ENCODE data around the gene PLEKHG4B. TPM values are rescaled to one million over a fixed set of nuclear protein-coding genes. Genes with fewer than 3 reads are reported as not detected.

PLEKHG4B gene
- total and polyA plus RNA-seq, 2 of the 4 experiments (the other 2 are of a cell fraction) = 1.1 TPM

GRCh38 chr5:137741-138140 is 45.8 kb downstream of the PLEKHG4B start:
- no peak for DNase-seq
- no TSS peak for BruUV-seq (replicated peaks)
- in situ Hi-C loops (cut with MboI; ENCODE audit: low sequenced_read_pairs) = no loop called here

More at GRCh38 chr5:137741-138140, 45.8 kb downstream of the PLEKHG4B start:
- no peak for ATAC-seq (ENCODE audit: low read depth)
- Histone ChIP-seq H3K4me1 (ENCODE audit: control insufficient read depth, insufficient read depth, low read length) (no peaks in the 10 kb centered on the region), H3K14ac (replicated peaks; ENCODE audit: low read depth, low read length) (no peak overlapping the region), H2AFZ (replicated peaks; ENCODE audit: low read length, poor library complexity) (no peak overlapping the region), H3K36me3 (ENCODE audit: control insufficient read depth, insufficient read depth, low read length) (no peaks in the 10 kb centered on the region), H3K18ac (ENCODE audit: low read depth, low read length) (no peak overlapping the region), H4K20me1 (ENCODE audit: insufficient read depth, low read length) (no peaks in the 10 kb centered on the region), H2BK20ac (ENCODE audit: low read depth, low read length) (no peak overlapping the region), H4K8ac (ENCODE audit: low read depth in 2 of 2, low read length in 2 of 2) (no peak overlapping the region), H3K4me3 (ENCODE audit: insufficient read depth, low read depth, low read length) (no peak overlapping the region), H3K23ac (ENCODE audit: low read depth, low read length) (no peak overlapping the region), H4K91ac (ENCODE audit: insufficient read depth, low read depth, low read length) (no peak overlapping the region), H3K4me2 (ENCODE audit: low read depth, low read length) (no peak overlapping the region), H3K79me1 (ENCODE audit: low read depth in 1 of 2, low read length in 2 of 2) (no peaks in the 10 kb centered on the region), H2AK9ac (replicated peaks; ENCODE audit: low read depth, low read length, poor library complexity) (no peak overlapping the region), H2BK5ac (ENCODE audit: low read depth, low read length, poor library complexity, severe bottlenecking) (no peak overlapping the region), H2BK15ac (ENCODE audit: low read depth, low read length) (no peak overlapping the region), H3K27me3 (ENCODE audit: control insufficient read depth, insufficient read depth, low read length) (peaks cover 17% of the 10 kb centered on the region), H3K56ac (ENCODE audit: extremely low read depth, insufficient read depth, low read length) (no peak overlapping the region), H3K9me1 (ENCODE audit: insufficient read depth, low read length) (peaks cover 5% of the 10 kb centered on the region), H4K5ac (ENCODE audit: low read depth, low read length) (no peak overlapping the region), H3K9ac (ENCODE audit: low read depth, low read length) (no peak overlapping the region), H3K9me3 (ENCODE audit: control insufficient read depth, insufficient read depth, low read length) (no peaks in the 10 kb centered on the region), H3K27ac (ENCODE audit: insufficient read depth, low read length) (no peak overlapping the region), H3K4ac (ENCODE audit: low read depth, low read length) (no peak overlapping the region), H2BK120ac (ENCODE audit: low read depth, low read length) (no peak overlapping the region), H2AK5ac (ENCODE audit: low read depth, low read length) (no peak overlapping the region)
- CTCF ChIA-PET = no interaction called here
- TF ChIP-seq BHLHE40 (IDR thresholded peaks at IDR 0.05; ENCODE audit: low read depth, low read length) (no peak), SMC3 (IDR thresholded peaks at IDR 0.05; ENCODE audit: low read depth, low read length) (no peak), MAFK (IDR thresholded peaks at IDR 0.05; ENCODE audit: low read depth, low read length) (no peak), RFX5 (IDR thresholded peaks at IDR 0.05; ENCODE audit: low read depth, low read length) (no peak), NFE2L2 (IDR thresholded peaks at IDR 0.05; ENCODE audit: low read depth, low read length) (no peak), MAZ (IDR thresholded peaks at IDR 0.05; ENCODE audit: borderline replicate concordance, low read depth, low read length) (no peak), FOS (IDR thresholded peaks at IDR 0.05; ENCODE audit: low read depth, low read length) (no peak), ELK1 (IDR thresholded peaks at IDR 0.05; ENCODE audit: borderline replicate concordance, low read depth, low read length) (no peak), CEBPB (IDR thresholded peaks at IDR 0.05; ENCODE audit: low read depth, low read length) (no peak)
- intact Hi-C loops (cut with micrococcal nuclease) (no loop called here), dilution Hi-C loops (cut with HindIII; ENCODE audit: low sequenced_read_pairs, unreplicated experiment) (no loop called here)
- POLR2A ChIA-PET (ENCODE audit: unreplicated experiment) = no interaction called here
- WGBS, 2 experiments (ENCODE audit: extremely low coverage in 2 of 2, insufficient read length in 1 of 2) = 100% methylated on average over 5 of the region's 15 CpGs; no CpG with 5 or more reads in 1 of the 2 experiments

Measured in IMR-90 (cell line).